Measurements from ENCODE around the gene OR4D1.

The OR4D1 gene

DNA sequence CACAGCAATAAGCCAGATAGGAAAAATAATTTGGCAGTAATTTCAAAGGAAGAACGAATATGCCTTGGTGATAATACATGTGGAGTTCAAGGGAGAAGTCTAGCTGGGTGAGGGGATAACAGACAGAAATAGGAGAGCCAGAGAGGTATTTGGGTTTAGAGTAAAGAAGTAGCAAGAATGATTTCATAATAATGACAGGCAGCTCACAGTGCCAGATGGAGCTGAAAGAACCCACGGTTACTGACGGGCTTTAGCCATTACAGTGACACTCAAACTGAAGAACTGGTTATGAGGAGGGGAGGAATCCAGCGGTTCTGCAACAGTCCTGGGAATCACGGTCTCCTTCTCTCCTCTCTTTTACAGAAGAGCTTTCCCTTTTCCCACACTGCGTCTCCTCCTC, 2.2 kb downstream of the OR4D1 start:
- DNase-seq (ENCODE audit: extremely low spot score, insufficient read length, low read depth) (no peak), FAIRE-seq (no peak)

DNA sequence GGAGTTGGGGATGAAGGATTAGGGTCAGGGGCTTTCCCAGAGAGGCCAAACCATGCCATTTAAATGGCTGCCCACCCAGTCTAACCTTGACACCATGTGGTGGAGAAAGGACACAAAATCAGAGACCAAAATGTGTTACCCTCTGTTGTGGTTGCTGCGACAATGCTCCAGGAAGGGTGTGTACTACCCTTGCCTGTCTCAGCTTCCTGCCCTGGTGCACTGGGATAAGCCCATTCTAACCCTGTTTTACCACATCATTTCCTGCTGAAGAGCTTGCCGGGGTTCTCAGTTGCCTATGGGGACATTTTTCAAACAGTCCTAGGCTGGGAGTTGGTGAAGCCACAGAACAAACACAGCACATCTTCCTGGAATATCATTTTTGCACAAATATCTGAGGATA, 4.9 kb downstream of the OR4D1 start:
- no peak for FAIRE-seq
- no peak for DNase-seq (ENCODE audit: extremely low spot score, insufficient read length, low read depth)

DNA sequence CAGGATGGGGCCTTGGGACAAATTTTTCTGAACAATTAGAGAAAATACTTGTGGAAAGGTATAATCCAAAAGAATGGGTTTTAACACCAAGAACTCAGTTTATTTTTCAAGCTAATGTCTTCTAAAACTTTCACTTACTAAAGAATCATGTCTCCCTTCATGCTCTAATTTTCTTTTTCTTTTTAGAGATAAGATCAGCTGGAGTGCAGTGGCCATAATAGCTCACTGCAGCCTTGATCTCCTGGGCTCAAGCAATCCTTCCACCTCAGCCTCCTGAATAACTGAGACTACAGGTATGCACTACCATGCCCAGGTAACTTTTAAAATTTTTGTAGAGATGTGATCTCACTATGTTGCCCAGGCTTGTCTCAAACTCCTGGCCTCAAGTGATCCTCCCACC, 5.5 kb downstream of the OR4D1 start:
- DNase-seq (ENCODE audit: extremely low spot score, insufficient read length, low read depth), result no peak
- FAIRE-seq, result no peak

DNA sequence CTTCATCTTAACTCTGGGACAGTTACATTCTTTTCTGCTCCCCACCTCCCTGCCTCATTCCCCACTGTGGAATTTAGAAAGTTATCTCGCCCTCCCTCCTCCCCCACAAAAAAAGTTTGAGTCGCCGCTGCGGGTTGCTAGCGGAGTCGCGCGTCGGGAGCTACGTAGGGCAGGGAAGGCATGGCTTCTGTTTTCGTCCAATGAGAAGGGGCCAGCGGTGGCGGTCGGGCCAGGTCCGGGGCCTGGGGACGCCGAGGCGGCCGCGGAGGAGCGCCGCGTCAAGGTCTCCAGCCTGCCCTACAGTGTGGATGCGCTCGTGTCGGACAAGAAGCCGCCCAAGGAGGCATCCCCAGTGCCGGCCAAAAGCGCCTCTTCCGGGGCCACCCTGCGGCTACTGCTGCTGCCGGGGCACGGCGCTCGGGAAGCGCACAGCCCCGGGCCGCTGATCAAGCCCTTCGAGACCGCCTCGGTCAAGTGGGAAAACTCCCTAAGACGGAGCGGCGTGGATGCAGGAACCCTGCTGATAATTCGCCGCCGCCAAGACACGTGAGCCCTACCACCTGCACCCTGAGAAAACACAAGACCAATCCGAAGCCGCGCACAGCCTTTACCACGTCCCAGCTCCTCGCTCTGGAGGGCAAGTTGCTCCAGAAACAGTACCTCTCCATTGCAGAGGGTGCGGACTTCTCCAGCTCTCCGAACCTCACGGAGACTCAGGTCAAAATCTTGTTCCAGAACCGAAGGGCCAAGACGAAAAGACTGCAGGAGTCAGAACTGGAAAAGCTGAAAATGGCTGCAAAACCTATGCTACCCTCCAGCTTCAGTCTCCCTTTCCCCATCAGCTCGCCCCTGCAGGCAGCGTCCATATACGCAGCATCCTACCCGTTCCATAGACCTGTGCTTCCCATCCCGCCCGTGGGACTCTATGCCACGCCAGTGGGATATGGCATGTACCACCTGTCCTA, 8.9 kb downstream of the OR4D1 start:
- FAIRE-seq (no peak), DNase-seq (ENCODE audit: extremely low spot score, insufficient read length, low read depth) (no peak)

DNA sequence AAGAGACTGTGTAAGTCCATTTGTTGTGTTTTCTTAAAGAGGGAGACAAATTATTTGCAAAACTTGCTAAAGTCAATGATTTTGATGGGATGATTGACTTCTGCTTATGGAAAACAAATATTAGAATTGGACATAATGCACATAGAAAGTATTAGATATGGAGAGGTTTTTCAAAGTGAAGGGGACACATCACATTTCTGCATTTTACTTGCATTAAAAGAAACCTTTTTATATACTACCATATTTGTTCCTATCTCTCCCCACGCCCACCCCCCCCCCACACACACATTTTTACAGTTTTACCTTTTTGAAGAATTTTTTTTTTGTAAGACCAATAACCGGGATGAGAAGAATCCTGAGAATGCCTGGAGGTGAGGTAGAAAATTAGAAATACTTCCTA, 10.0 kb downstream of the OR4D1 start:
- DNase-seq (ENCODE audit: extremely low spot score, insufficient read length, low read depth) (no peak), FAIRE-seq (no peak)

DNA sequence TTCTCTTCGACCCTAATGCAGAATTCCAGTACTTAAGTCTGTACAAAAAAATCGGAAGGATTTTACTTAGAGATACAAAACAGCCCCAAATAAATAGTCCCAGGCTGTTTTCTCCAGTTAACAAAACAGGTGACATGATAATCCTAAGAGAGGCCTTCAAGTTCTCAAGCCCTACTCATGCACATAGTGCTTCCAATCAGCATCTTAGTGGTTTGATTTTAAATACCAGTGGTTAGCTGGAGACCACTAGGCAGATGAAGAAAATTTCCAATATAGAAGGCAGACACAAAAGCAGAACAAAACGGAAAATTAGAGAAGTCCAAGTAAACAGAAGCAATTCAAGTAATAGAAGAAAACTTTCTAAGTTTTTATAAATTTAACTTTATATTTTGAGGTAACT, 13.4 kb downstream of the OR4D1 start:
- DNase-seq (ENCODE audit: extremely low spot score, insufficient read length, low read depth), result no peak
- FAIRE-seq, result no peak

DNA sequence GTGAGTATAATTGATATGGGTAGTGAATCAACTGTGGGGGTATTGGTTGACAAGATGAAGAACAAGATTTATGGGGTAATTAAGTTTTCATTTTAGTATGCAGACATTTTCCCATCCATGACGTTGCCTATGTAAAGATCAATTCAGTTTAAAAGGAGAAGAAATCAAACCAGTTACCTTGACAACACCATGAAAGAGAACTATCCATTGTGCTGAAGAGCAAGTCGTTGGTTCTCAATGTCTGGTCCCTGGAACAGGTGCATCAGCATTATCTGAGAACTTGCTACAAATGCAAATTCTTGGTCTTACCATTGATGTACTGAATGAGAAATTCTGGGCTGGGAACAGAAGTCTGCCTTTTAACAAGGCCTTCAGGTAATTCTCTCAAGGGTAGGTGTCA, 17.8 kb downstream of the OR4D1 start:
- no peak for FAIRE-seq
- no peak for DNase-seq (ENCODE audit: extremely low spot score, insufficient read length, low read depth)

DNA sequence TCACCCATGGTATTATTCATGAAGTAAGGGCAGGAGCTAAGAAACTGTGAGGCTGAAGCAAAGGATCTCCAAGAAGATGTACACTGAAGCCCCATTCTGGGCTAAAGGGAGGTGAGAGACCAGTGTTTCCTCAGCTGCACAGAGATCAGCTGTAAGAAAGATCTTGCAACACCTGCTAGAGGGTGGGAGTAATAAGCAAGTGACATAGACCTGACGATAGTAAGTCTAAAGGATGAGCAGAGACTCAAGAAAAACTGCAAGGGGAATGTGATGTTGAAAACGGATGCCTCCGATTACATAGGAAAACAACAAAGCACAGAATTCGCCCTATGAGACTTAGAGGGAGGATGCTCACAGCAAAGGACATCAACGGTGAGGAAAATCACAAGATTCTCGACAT, 18.5 kb downstream of the OR4D1 start, which contains the start of gene OR4D2:
OR4D2 (plus strand) TSS at position 301 of the 400 bp plus-strand sequence. CDS start 2,674 bp downstream, outside the sequence.
- no peak for DNase-seq (ENCODE audit: extremely low spot score, insufficient read length, low read depth)
- FAIRE-seq, result no peak

DNA sequence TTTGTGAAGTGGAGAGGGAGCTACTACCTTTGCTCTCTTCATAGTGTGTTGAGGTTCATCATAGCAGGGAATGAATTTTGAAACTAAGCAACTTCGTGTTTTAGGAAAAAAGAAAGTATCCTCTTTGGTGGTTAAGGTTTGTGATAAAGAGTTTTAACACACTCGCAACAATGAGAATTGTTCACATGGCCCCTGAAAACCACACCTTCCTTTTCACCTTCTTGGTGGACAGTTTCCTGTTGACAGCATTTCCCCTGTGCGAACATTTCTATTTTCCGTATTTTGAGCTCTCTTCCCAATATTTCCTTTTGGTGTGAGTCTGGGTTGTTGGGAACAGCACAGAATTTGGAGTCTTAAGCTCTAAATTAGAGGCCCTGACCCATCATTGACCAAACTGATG, 22.4 kb downstream of the OR4D1 start:
- DNase-seq (ENCODE audit: extremely low spot score, insufficient read length, low read depth), result no peak
- FAIRE-seq, result no peak

DNA sequence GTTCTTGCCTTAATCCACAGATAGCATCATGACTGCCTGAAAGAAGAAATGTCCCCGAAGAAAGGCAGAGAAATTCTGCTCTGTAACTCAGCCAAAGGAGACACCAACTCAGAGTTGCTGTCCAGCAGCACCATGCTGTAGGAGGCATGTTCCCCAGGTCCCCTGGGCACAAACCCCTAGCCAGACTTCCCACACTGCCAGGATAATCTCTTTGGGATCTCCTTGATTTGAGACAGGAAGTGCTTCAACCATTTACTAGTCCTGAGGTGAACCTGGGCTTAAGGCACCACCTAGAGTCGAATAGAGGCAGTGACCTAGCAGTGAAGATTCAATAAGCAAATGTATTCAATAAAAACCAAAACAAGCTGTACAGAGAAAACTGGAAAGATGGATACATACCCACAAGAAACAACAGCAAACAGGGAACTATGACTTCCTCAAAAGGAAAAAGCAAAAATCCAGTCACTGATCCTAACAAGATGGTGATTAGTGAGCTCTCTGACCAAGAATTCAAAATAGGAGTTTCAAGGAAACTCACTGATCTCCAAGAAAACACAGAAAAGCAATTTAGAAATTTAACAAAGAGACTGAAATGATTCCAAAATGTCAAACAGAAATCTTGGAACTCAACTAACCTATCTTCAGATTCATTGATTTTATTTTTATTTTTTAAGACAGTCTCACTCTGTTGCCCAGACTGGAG, 24.3 kb downstream of the OR4D1 start:
- peak; percentile 21 for FAIRE-seq
- DNase-seq (ENCODE audit: extremely low spot score, insufficient read length, low read depth), result no peak

DNA sequence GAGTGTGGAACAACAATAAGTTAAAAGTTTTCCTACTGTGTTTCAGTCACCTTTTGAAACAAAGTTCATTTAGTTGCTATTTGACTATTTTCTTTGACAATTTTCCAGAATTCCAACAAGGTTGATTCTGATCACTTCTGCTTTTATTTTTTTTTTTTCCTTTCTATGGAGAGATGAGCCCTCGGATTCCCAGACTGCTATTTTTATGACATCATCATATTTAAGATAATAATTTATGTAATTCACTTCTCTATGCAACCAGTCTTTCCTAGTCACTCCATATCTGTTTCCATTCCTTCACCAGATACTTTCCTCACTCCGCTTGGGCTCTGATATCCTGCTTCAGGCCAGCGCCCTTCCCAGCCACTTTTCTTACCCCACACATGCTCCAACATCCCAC, 26.7 kb downstream of the OR4D1 start:
- no peak for FAIRE-seq
- no peak for DNase-seq (ENCODE audit: extremely low spot score, insufficient read length, low read depth)

DNA sequence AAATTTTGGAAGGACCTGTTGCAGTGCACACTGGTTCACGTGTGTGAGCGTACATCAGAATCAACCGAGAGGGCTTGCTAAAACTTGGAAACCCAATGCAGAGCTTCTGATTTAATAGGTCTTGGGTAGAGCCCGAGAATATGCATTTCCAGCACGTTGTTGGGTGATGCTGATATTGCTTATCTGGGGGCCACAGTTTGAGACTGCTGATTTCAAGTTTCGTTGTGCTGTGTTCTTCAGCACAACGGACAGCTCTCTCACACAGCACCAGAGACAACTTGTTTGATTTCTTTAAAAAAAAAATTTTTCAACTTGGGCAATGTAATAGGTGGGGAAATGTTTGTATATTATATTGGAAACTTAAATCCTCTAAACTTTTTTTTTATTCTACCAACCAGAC, 28.0 kb downstream of the OR4D1 start:
- FAIRE-seq (no peak), DNase-seq (ENCODE audit: extremely low spot score, insufficient read length, low read depth) (no peak)

DNA sequence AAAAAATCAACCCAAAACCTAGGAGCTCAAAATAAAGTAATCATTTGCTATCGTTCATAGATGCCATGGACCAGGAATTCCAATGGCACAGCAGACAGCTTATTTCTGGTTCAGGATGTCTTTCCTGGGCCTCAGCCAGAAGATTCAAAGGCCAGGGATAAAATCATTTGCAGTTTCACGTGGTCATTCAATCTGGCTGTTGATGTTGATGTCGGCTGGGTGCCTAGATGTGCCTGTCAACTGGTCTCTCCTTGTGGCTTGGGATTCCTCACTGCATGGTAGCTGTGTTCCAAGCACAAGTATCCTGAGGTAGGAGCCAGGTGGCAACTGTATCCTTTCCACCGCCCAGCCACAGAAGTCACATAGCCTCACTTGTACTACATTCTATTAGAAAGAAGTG, 33.6 kb downstream of the OR4D1 start:
- no peak for FAIRE-seq
- no peak for DNase-seq (ENCODE audit: extremely low spot score, insufficient read length, low read depth)

DNA sequence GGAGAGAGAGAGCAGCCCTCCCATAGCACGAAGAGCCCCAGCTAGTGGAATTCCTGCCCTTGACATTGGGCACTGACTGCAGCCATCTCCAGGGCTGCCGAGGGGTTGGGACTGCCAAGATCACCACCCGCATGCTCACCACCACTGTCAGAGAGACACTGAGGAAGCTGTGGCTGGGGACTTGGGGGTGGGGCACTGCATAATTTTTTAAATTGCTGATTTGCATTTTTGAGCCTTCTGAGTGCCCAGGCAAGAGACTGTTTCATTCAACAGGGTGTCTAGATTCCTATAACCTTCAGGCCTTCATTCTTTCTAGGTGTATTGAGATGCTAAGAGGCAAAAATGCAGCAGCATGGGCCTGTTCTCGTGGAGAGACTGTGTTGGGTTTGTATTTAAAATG, 35.3 kb downstream of the OR4D1 start:
- DNase-seq (ENCODE audit: extremely low spot score, insufficient read length, low read depth), result no peak
- no peak for FAIRE-seq

DNA sequence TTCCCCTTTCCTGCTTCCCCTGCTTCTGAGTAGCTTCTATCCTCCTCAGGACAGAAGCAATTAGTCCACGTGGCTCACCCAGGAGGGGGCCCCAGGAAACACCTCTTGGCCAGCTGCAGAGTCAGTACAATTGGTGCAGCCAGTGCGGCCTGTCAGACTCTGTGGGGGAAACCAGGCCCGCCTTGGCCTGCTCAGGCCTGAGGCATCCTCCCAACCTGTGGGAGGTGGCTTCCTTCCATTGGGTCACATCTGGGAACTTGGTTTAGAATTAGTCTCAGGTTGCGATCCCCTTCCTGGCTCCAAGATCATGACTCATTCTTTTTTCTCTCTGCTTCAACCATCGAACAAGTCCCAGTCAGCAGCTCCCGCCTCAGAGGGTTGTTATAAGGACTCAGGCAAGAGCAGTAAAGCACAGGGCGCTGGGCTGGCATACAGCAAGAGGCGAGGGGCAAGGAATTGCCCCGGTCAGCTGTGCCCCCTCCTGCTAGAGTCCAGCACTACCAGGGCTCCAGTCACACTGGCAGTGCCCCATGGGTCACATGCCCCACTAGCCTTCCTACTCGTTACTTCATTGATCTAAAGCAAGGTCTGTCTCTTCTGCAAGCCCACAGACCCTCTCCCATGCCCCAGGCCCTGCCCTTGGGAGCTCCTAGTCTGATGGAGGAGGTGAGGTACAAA, 36.3 kb downstream of the OR4D1 start:
- FAIRE-seq (no peak), DNase-seq (ENCODE audit: extremely low spot score, insufficient read length, low read depth) (no peak)

DNA sequence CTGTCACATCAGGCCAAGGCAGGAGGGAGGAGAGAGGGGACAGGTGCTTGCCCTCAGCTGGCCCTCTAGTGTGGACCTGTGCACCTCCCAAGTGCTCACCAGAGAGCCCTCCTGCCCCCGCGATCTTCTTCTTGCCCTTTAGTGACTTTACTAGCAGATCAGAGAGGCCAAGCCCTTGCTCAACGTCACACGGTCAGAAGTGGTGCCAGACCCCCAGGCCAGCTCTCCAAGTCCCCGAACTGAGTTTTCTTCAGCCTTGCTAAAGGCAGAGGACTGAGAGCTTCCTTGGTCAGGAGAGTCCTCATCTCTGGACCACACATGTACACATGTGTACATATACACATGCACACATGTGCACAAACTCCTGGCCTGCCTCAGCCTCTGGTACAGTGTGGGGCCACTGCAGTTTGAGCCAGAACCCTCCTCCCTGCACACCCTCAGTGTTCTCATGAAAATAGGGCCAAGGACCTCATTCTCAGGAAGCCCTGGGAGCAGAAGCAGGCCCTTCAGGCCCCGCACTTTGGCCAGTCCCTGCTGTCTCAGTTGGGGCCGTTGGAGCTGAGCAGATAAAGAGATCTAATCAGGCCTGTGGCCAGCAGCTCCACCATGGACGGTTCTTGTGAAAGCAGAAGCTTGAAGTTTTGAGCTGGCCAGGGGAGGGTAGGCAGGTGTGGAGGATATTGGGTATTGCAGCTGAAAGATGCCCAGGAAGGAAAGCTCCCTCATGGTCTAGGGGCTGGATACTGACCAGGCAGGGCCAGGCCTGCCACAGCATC, 37.0 kb downstream of the OR4D1 start:
- no peak for DNase-seq (ENCODE audit: extremely low spot score, insufficient read length, low read depth)

DNA sequence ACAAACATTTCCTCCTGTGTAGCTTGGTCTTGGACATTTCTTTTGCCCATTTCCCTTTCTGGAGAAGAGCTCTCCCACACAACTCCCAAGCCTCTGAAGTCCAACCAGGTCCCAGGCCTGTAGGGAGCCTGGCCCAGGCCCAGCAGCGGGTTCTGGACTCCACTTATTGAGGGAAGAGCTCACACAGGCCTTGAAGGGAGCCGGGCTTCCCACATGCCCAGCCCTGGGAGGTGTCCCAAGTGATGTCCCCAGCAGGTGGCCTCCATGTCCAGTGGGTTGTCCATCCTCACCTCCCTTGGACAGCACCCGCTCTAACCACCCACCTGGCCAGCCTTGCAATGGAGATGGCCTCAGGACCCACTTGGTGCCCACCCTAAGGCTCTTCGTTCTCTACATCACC, 38.4 kb downstream of the OR4D1 start:
- DNase-seq (ENCODE audit: extremely low spot score, insufficient read length, low read depth) (no peak), FAIRE-seq (no peak)

More for the DNA sequence above, 37.0 kb downstream of the OR4D1 start:
- no peak for FAIRE-seq

DNA sequence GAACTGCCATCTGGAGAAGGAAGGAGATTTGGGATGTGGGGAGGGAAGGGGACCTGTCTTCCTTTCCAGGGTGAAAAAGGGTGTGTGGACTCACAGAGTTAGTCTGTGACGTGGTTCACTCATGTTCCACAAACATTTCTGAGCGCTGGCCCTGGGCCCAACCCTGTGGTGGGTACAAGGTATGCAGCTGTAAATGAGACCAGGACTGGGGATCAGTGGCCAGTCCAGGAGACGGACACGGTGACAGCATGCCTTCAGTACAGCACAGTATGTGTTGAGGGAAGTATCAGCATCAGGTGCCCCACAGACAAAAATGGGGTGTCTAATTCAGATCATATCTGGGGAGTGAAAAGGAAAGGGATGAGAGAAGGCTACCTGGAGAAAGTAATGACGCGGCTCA, 38.9 kb downstream of the OR4D1 start:
- FAIRE-seq, result no peak
- DNase-seq (ENCODE audit: extremely low spot score, insufficient read length, low read depth), result no peak

DNA sequence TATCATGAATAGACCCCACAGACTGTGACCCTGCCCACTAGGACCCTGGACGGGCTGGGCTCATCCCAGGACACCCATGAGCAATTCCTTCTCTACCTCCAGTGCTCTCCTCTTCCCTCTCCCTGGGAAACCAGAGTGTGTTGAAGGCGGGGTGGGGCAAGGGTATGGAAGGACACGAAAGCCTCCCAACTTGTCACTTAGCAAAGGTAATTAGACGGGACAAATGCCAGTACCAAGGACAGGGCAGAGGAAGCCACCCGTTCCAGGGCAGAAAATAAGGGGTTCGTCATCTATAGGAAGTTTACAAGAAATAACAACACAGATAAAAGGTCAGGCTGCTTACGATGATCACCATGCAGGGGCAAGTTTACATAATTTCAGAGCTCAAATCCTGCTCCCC, 39.5 kb downstream of the OR4D1 start:
- FAIRE-seq, result no peak
- DNase-seq (ENCODE audit: extremely low spot score, insufficient read length, low read depth), result no peak
